PC-9 (cell line): ENCODE measurements around the gene INAFM2.

ENCODE experiments used
- CTCF ChIP-seq: fragments of 200-600 bp; sonication (generic); conservative IDR thresholded peaks from 2 replicates; pipeline ENCODE4 v1.6.1; 2017; ENCODE audit warnings: mixed run types, antibody characterized with exemption, mild to moderate bottlenecking, moderate library complexity
- EZH2 ChIP-seq: fragments of 200-600 bp; sonication (generic); IDR thresholded peaks from 2 replicates; pipeline ENCODE4 v1.8.0; 2017; ENCODE audit warnings: antibody characterized with exemption, low read depth

DNA sequence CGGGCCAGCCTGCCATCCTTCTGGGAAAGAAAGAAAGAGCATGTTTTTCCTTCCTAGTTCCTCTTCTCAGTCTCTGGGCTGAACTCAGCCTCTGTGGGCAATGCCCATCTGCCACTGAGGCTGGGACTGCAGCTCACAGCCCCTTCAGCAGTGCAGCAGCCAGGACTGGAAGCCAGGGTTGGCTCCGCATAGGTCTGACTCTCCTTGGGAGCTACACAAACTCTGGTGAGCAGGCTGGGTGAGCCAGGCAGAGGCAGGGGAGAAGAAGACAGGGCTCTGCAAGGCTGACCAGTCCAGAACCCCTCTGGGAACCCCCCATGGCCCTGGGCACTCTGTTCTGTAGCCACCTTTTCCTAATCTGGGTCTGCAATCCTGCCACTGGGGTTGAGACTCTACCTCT lies 38.1 kb downstream of the INAFM2 start:
- TF ChIP-seq CTCF (no peak), EZH2 (no peak)
